HCT116 (cell line): ENCODE data around the gene LTC4S. TPM values are rescaled to one million over a fixed set of nuclear protein-coding genes. Genes with fewer than 3 reads are reported as not detected.

Experiments used
- ATAC-seq: fragments of 200-7000 bp; cut with Tn5 transposase; 2 replicates; pipeline ENCODE4 v1.9.1; 2020; ENCODE audit warnings: mild to moderate bottlenecking, moderate library complexity
- BruUV-seq: library from RNA; stranded (reverse); fragments of 400-500 nt; replicated peaks from 2 replicates; lab custom pipeline; 2021; lab: Mats Ljungman, UMichigan
- CTCF ChIA-PET: fragments of 300-600 bp; sonication (Branson Sonifier 250); formaldehyde crosslinking; loops from one replicate; lab custom pipeline; 2021; ENCODE audit warnings: antibody characterized with exemption; lab: Charles Lee
- POLR2A ChIA-PET: fragments of 300-600, 350-600 bp; sonication (Branson Sonifier 250); formaldehyde crosslinking; loops from one replicate; lab custom pipeline; 2021; ENCODE audit warnings: antibody characterized with exemption; lab: Charles Lee
- RAD21 ChIA-PET, 2 experiments: fragments of 300-600 bp; sonication (Branson Sonifier 250); formaldehyde crosslinking; loops; one replicate each; lab custom pipeline; 2023; ENCODE audit warnings: low total read pairs in 2 of 2; ENCODE audit not compliant: uncharacterized antibody in 2 of 2, unreplicated experiment in 2 of 2, low non-redundant PET in 1 of 2; lab: Charles Lee
- DNase-seq: peaks from one replicate; pipeline ENCODE4 v3.0.0-alpha.2; 2010; ENCODE audit warnings: low read depth, low spot score
- H2AFZ ChIP-seq: fragments of 200-600 bp; shearing (Covaris generic), sonication (generic); 2 replicates; pipeline ENCODE4 v1.6.1; 2017; ENCODE audit warnings: low read depth, mixed run types, mixed read lengths, antibody characterized with exemption, low read length; ENCODE audit not compliant: poor library complexity, severe bottlenecking
- H3K27ac ChIP-seq: 2 replicates; pipeline ENCODE4 v1.5.1; 2012; ENCODE audit warnings: low read depth, low read length
- H3K27me3 ChIP-seq: fragments of 200-600 bp; sonication (generic); 2 replicates; pipeline ENCODE4 v1.6.1; 2016; ENCODE audit warnings: mixed run types, low read length, mixed read lengths; ENCODE audit not compliant: insufficient read depth
- H3K36me3 ChIP-seq, 2 experiments: fragments of 200-500 bp in 1 of 2; fragments of 200-600 bp in 1 of 2; sonication (Bioruptor generic) in 1 of 2; sonication (generic) in 1 of 2; 2 replicates each; pipeline versions ENCODE4 v1.5.1 to v1.6.1; 2014 to 2016; ENCODE audit warnings: low read length in 2 of 2, inconsistent platforms in 1 of 2, mixed read lengths in 1 of 2, mixed run types in 1 of 2; ENCODE audit not compliant: insufficient read depth in 2 of 2, control insufficient read depth in 1 of 2
- H3K4me1 ChIP-seq, 2 experiments: fragments of 200-600 bp in 1 of 2; sonication (generic) in 1 of 2; 2 replicates each; pipeline versions ENCODE4 v1.5.1 to v1.6.1; 2012 to 2017; ENCODE audit warnings: low read length in 2 of 2, inconsistent platforms in 1 of 2, mild to moderate bottlenecking in 1 of 2, mixed read lengths in 1 of 2, mixed run types in 1 of 2, moderate library complexity in 1 of 2; ENCODE audit not compliant: insufficient read depth in 2 of 2, control insufficient read depth in 1 of 2
- H3K4me2 ChIP-seq: fragments of 200-600 bp; sonication (generic); 2 replicates; pipeline ENCODE4 v1.6.1; 2017; ENCODE audit warnings: mixed run types, low read length, mixed read lengths
- H3K4me3 ChIP-seq, 2 experiments: fragments of 200-600 bp in 1 of 2; sonication (generic) in 1 of 2; replicated peaks in 1 of 2; 2 replicates each; pipeline ENCODE4 v1.5.1; 2011 to 2016; ENCODE audit warnings: low read length in 2 of 2, control low read depth in 1 of 2, low read depth in 1 of 2, mild to moderate bottlenecking in 1 of 2, mixed read lengths in 1 of 2, mixed run types in 1 of 2
- H3K79me2 ChIP-seq: fragments of 200-600 bp; sonication (generic); 2 replicates; pipeline ENCODE4 v1.6.1; 2017; ENCODE audit warnings: mild to moderate bottlenecking, mixed run types, low read length, moderate library complexity, mixed read lengths; ENCODE audit not compliant: insufficient read depth
- H3K9ac ChIP-seq: fragments of 200-600 bp; sonication (generic); 2 replicates; pipeline ENCODE4 v1.6.1; 2016; ENCODE audit warnings: low read length, mixed read lengths
- H3K9me2 ChIP-seq: fragments of 200-600 bp; sonication (generic), shearing (Covaris generic); 2 replicates; pipeline ENCODE4 v1.6.1; 2017; ENCODE audit warnings: mixed run types, mild to moderate bottlenecking, moderate library complexity; ENCODE audit not compliant: insufficient read depth
- H3K9me3 ChIP-seq, 2 experiments: fragments of 200-500 bp in 1 of 2; fragments of 200-600 bp in 1 of 2; sonication (Bioruptor generic) in 1 of 2; sonication (generic) in 1 of 2; 2 replicates each; pipeline ENCODE4 v1.6.1; 2014 to 2017; ENCODE audit warnings: low read length in 2 of 2, mixed read lengths in 2 of 2, inconsistent platforms in 1 of 2, low read depth in 1 of 2, mild to moderate bottlenecking in 1 of 2, mixed run types in 1 of 2, moderate library complexity in 1 of 2; ENCODE audit not compliant: control insufficient read depth in 1 of 2, insufficient read depth in 1 of 2
- H4K20me1 ChIP-seq: fragments of 200-600 bp; sonication (generic), shearing (Covaris generic); 2 replicates; pipeline ENCODE4 v1.6.1; 2017; ENCODE audit warnings: mixed run types, mild to moderate bottlenecking, moderate library complexity; ENCODE audit not compliant: insufficient read depth
- CBX3 ChIP-seq: IDR thresholded peaks from 2 replicates; pipeline ENCODE4 v1.6.1; 2012; ENCODE audit warnings: low read depth
- CEBPB ChIP-seq: IDR thresholded peaks from 2 replicates; pipeline ENCODE4 v1.6.1; 2012; ENCODE audit warnings: low read depth
- ELF1 ChIP-seq: IDR thresholded peaks from 2 replicates; pipeline ENCODE4 v1.6.1; 2012; ENCODE audit warnings: low read depth, borderline replicate concordance
- EZH2 ChIP-seq: fragments of 200-600 bp; sonication (generic); IDR thresholded peaks from 2 replicates; pipeline ENCODE4 v1.6.1; 2017; ENCODE audit warnings: antibody characterized with exemption, mixed run types
- EZH2phosphoT487 ChIP-seq: fragments of 200-600 bp; IDR thresholded peaks from 2 replicates; pipeline ENCODE4 v1.6.1; 2018; ENCODE audit warnings: antibody characterized with exemption, borderline replicate concordance
- FOSL1 ChIP-seq: IDR thresholded peaks from 2 replicates; pipeline ENCODE4 v1.6.1; 2012; ENCODE audit warnings: low read depth
- JUND ChIP-seq: IDR thresholded peaks from 2 replicates; pipeline ENCODE4 v1.6.1; 2012
- MAX ChIP-seq: IDR thresholded peaks from 2 replicates; pipeline ENCODE4 v1.6.1; 2012
- POLR2A ChIP-seq: IDR thresholded peaks from 2 replicates; pipeline ENCODE4 v1.7.0; 2011; ENCODE audit warnings: borderline replicate concordance; ENCODE audit not compliant: insufficient read depth, insufficient read length; ENCODE audit errors: extremely low read depth
- POLR2AphosphoS5 ChIP-seq: IDR thresholded peaks from 2 replicates; pipeline ENCODE4 v1.6.1; 2011; ENCODE audit warnings: mild to moderate bottlenecking, low read depth, low read length, moderate library complexity
- RAD21 ChIP-seq: IDR thresholded peaks from 2 replicates; pipeline ENCODE4 v1.6.1; 2012; ENCODE audit warnings: low read depth, mild to moderate bottlenecking
- REST ChIP-seq: IDR thresholded peaks from 2 replicates; pipeline ENCODE4 v1.6.1; 2012; ENCODE audit warnings: low read depth
- SRF ChIP-seq: IDR thresholded peaks from 2 replicates; pipeline ENCODE4 v1.6.1; 2012; ENCODE audit warnings: low read depth
- TCF7L2 ChIP-seq: IDR thresholded peaks from 2 replicates; pipeline ENCODE4 v1.7.0; 2011; ENCODE audit warnings: borderline replicate concordance, inconsistent platforms; ENCODE audit not compliant: insufficient read depth, insufficient read length; ENCODE audit errors: extremely low read depth
- YY1 ChIP-seq: IDR thresholded peaks from 2 replicates; pipeline ENCODE4 v1.6.1; 2011; ENCODE audit warnings: low read length, low read depth, moderate library complexity, mild to moderate bottlenecking; ENCODE audit not compliant: insufficient replicate concordance; ENCODE audit errors: extremely low read depth
- ZBTB33 ChIP-seq: IDR thresholded peaks from 2 replicates; pipeline ENCODE4 v1.6.1; 2011; ENCODE audit warnings: mild to moderate bottlenecking, low read length, moderate library complexity; ENCODE audit not compliant: insufficient replicate concordance; ENCODE audit errors: extremely low read depth
- ZFX ChIP-seq: fragments of 450-650 bp; IDR thresholded peaks from 2 replicates; pipeline ENCODE4 v1.6.1; 2017
- ZNF274 ChIP-seq: fragments of 200-500 bp; sonication (Bioruptor generic); IDR thresholded peaks from 2 replicates; pipeline ENCODE4 v1.6.1; 2014; ENCODE audit warnings: mild to moderate bottlenecking, low read depth, low read length, inconsistent platforms
- intact Hi-C: fragments of 100-400 bp; cut with micrococcal nuclease; formaldehyde crosslinking; loops from 2 replicates; pipeline ENCODE4 v1.10.0; 2022
- total RNA-seq: library from RNA; stranded (reverse); gene quantifications from one replicate; pipeline ENCODE4 v1.2.1, GENCODE V29; 2021; ENCODE audit not compliant: unreplicated experiment
- TF ChIP-seq, protein P1 (sequence below), 3 experiments: fragments of 200-600 bp in 1 of 3; sonication (generic) in 1 of 3; IDR thresholded peaks in 2 of 3; conservative IDR thresholded peaks in 1 of 3; 2 replicates each; pipeline ENCODE4 v1.5.1; 2012 to 2017; ENCODE audit warnings: low read depth in 2 of 3, low read length in 2 of 3, antibody characterized with exemption in 1 of 3, borderline replicate concordance in 1 of 3, control low read depth in 1 of 3, mild to moderate bottlenecking in 1 of 3, mixed read lengths in 1 of 3, mixed run types in 1 of 3, moderate library complexity in 1 of 3; ENCODE audit not compliant: insufficient read depth in 1 of 3

LTC4S gene
- total RNA-seq, 1 experiment from 2014 or later, result 5.0 TPM

DNA sequence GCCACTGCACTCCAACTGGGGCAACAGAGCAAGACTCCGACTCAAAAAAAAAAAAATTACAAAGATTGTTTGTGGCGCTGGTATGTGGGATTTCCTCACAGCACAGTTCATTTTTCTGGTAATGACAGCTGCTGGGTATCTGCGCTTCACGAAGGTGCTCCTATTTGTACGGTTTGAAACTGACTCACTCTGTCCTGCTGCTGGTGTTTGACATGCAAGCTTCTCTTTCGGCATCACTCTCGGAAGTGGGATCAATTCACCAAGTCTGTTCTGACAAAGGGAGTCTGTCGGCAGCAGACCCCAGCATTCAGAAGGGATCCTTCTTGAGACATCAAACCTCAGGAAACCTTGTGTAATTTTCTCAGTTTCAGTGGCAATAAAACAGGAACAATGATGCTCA is 34.8 kb upstream of the LTC4S start:
- Histone ChIP-seq H3K27me3 (no peaks in the 10 kb centered on the region), H2AFZ (no peak overlapping the region), H3K9me3 (no peaks in the 10 kb centered on the region), H3K36me3 (no peaks in the 10 kb centered on the region), H3K27ac (no peak overlapping the region), H3K79me2 (peaks cover 75% of the 10 kb centered on the region), H3K9me2 (no peaks in the 10 kb centered on the region), H3K4me3 (no peak overlapping the region), H3K9ac (no peak overlapping the region), H4K20me1 (peaks cover 14% of the 10 kb centered on the region; the same call in 1 of the 2 replicates), H3K4me2 (no peak overlapping the region), H3K4me1 (peaks cover 11 to 40% of the 10 kb centered on the region in 2 experiments)
- POLR2A ChIA-PET, result no interaction called here
- intact Hi-C loops, result no loop called here
- BruUV-seq, result no TSS peak
- RAD21 ChIA-PET, result no interaction called here
- no peak for TF ChIP-seq JUND
- no peak for TF ChIP-seq RAD21
- no peak for TF ChIP-seq CBX3
- no peak for TF ChIP-seq SRF
- no peak for TF ChIP-seq ZNF274
- TF ChIP-seq EZH2, result no peak
- no peak for TF ChIP-seq EZH2phosphoT487
- TF ChIP-seq TCF7L2, result no peak
- no peak for TF ChIP-seq YY1
- no peak for TF ChIP-seq MAX
- TF ChIP-seq ELF1, result no peak
- no peak for TF ChIP-seq ZBTB33
- no peak for TF ChIP-seq FOSL1
- TF ChIP-seq POLR2A, result no peak
- TF ChIP-seq, protein P1, sequence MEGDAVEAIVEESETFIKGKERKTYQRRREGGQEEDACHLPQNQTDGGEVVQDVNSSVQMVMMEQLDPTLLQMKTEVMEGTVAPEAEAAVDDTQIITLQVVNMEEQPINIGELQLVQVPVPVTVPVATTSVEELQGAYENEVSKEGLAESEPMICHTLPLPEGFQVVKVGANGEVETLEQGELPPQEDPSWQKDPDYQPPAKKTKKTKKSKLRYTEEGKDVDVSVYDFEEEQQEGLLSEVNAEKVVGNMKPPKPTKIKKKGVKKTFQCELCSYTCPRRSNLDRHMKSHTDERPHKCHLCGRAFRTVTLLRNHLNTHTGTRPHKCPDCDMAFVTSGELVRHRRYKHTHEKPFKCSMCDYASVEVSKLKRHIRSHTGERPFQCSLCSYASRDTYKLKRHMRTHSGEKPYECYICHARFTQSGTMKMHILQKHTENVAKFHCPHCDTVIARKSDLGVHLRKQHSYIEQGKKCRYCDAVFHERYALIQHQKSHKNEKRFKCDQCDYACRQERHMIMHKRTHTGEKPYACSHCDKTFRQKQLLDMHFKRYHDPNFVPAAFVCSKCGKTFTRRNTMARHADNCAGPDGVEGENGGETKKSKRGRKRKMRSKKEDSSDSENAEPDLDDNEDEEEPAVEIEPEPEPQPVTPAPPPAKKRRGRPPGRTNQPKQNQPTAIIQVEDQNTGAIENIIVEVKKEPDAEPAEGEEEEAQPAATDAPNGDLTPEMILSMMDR (IDR thresholded peaks at IDR 0.05 in 2 of 3, conservative IDR thresholded peaks at IDR 0.05 in 1 of 3; ENCODE audit: borderline replicate concordance in 1 of 3, insufficient read depth in 1 of 3, low read depth in 2 of 3, low read length in 2 of 3), result no peak
- TF ChIP-seq ZFX, result no peak
- no peak for TF ChIP-seq POLR2AphosphoS5
- TF ChIP-seq REST, result no peak
- TF ChIP-seq CEBPB, result no peak
- CTCF ChIA-PET, result no interaction called here
- ATAC-seq, result no peak
- DNase-seq, result no peak
